HepG2 (cell line): ENCODE data around the gene FAM174C. TPM values are rescaled to one million over a fixed set of nuclear protein-coding genes. Genes with fewer than 3 reads are reported as not detected.

Source experiments
- AKAP8 ChIP-seq: sonication (generic); formaldehyde crosslinking; IDR thresholded peaks from 2 replicates; pipeline ENCODE4 v1.5.1; 2020; ENCODE audit warnings: mild to moderate bottlenecking, missing genetic modification reagents
- ATF7-NPFF ChIP-seq: sonication (generic); formaldehyde crosslinking; IDR thresholded peaks from 2 replicates; pipeline ENCODE4 v1.8.1; 2023; ENCODE audit warnings: mild to moderate bottlenecking, low read depth, missing genetic modification reagents, moderate library complexity
- GLI4 ChIP-seq: sonication (generic); formaldehyde crosslinking; IDR thresholded peaks from 2 replicates; pipeline ENCODE4 v1.5.1; 2020; ENCODE audit warnings: missing genetic modification reagents, mild to moderate bottlenecking, moderate library complexity, borderline replicate concordance
- HDAC2 ChIP-seq: sonication (generic); formaldehyde crosslinking; IDR thresholded peaks from 2 replicates; pipeline ENCODE4 v1.4.0; 2020; ENCODE audit warnings: missing genetic modification reagents
- KDM3A ChIP-seq: IDR thresholded peaks from 2 replicates; pipeline ENCODE4 v1.6.1; 2018; ENCODE audit warnings: low read depth, missing compliant biosample characterization
- MYNN ChIP-seq: sonication (generic); formaldehyde crosslinking; IDR thresholded peaks from 2 replicates; pipeline ENCODE4 v1.4.0; 2020; ENCODE audit warnings: mild to moderate bottlenecking, low read depth, missing genetic modification reagents
- NFRKB ChIP-seq: fragments of 450-650 bp; IDR thresholded peaks from 2 replicates; pipeline ENCODE4 v1.6.1; 2017
- PHF20 ChIP-seq: sonication (generic); formaldehyde crosslinking; IDR thresholded peaks from 2 replicates; pipeline ENCODE4 v1.5.0; 2020; ENCODE audit warnings: mild to moderate bottlenecking, missing genetic modification reagents
- SIN3B ChIP-seq: fragments of 150-350 bp; IDR thresholded peaks from 2 replicates; pipeline ENCODE4 v1.6.1; 2014; ENCODE audit warnings: low read length
- ZNF143 ChIP-seq: sonication (generic); formaldehyde crosslinking; IDR thresholded peaks from 2 replicates; pipeline ENCODE4 v1.4.0; 2020; ENCODE audit warnings: missing genetic modification reagents
- ZNF234 ChIP-seq: sonication (generic); formaldehyde crosslinking; conservative IDR thresholded peaks from 2 replicates; pipeline ENCODE4 v1.5.1; 2020; ENCODE audit warnings: mild to moderate bottlenecking, missing genetic modification reagents
- ZNF350 ChIP-seq: sonication (generic); formaldehyde crosslinking; IDR thresholded peaks from 2 replicates; pipeline ENCODE4 v1.4.0; 2020; ENCODE audit warnings: mild to moderate bottlenecking, low read depth, missing genetic modification reagents, borderline replicate concordance
- ZNF501 ChIP-seq: sonication (generic); formaldehyde crosslinking; IDR thresholded peaks from 2 replicates; pipeline ENCODE4 v1.5.1; 2020; ENCODE audit warnings: mild to moderate bottlenecking, moderate library complexity, missing genetic modification reagents
- ZNF549 ChIP-seq: sonication (generic); formaldehyde crosslinking; IDR thresholded peaks from 2 replicates; pipeline ENCODE4 v1.5.0; 2020; ENCODE audit warnings: missing genetic modification reagents
- ZNF616 ChIP-seq: sonication (generic); formaldehyde crosslinking; IDR thresholded peaks from 2 replicates; pipeline ENCODE4 v1.5.0; 2020; ENCODE audit warnings: low read depth, mild to moderate bottlenecking, missing genetic modification reagents
- ZNF75D ChIP-seq: sonication (generic); formaldehyde crosslinking; IDR thresholded peaks from 2 replicates; pipeline ENCODE4 v1.8.1; 2023; ENCODE audit warnings: missing genetic modification reagents, mild to moderate bottlenecking, borderline replicate concordance
- ZNF781 ChIP-seq: sonication (generic); formaldehyde crosslinking; IDR thresholded peaks from 2 replicates; pipeline ENCODE4 v1.5.1; 2020; ENCODE audit warnings: borderline replicate concordance, mild to moderate bottlenecking, missing genetic modification reagents; ENCODE audit errors: not compliant biosample characterization
- ZNF788 ChIP-seq: sonication (generic); formaldehyde crosslinking; IDR thresholded peaks from 2 replicates; pipeline ENCODE4 v1.5.0; 2020; ENCODE audit warnings: mild to moderate bottlenecking, missing genetic modification reagents, borderline replicate concordance
- ZNF816 ChIP-seq: sonication (generic); formaldehyde crosslinking; IDR thresholded peaks from 2 replicates; pipeline ENCODE4 v1.8.0; 2022; ENCODE audit warnings: missing genetic modification reagents, mild to moderate bottlenecking, borderline replicate concordance
- polyA plus RNA-seq, 8 experiments: library from polyadenylated mRNA; depleted of rRNA in 3 of 8; stranded (reverse) in 7 of 8; unstranded in 1 of 8; fragments of >200 nt; fragmentation: Illumina TruSeq in 4 of 8; extraction: Trizol in 4 of 8; gene quantifications; 2 replicates each; pipeline versions ENCODE4 v1.2.1 to v1.2.3, GENCODE V29; 2011 to 2016; ENCODE audit warnings: low read depth in 4 of 8, missing spikeins in 1 of 8, mixed read lengths in 1 of 8; ENCODE audit not compliant: insufficient read depth in 1 of 8
- total RNA-seq, 5 experiments: library from RNA; depleted of rRNA; stranded (reverse); fragments of >200 nt; fragmentation: Illumina TruSeq; extraction: Trizol; gene quantifications; 2 replicates each; pipeline ENCODE4 v1.2.3, GENCODE V29; 2016; ENCODE audit warnings: low read depth in 1 of 5
- TF ChIP-seq, protein P1 (sequence below): sonication (generic); formaldehyde crosslinking; IDR thresholded peaks from 2 replicates; pipeline ENCODE4 v1.4.0; 2020; ENCODE audit warnings: mild to moderate bottlenecking, missing genetic modification reagents
- TF ChIP-seq, protein P2 (sequence below): sonication (generic); formaldehyde crosslinking; IDR thresholded peaks from 2 replicates; pipeline ENCODE4 v1.4.0; 2020; ENCODE audit warnings: mild to moderate bottlenecking, missing genetic modification reagents
- TF ChIP-seq, protein P3 (sequence below), 2 experiments: sonication (generic) in 1 of 2; formaldehyde crosslinking in 1 of 2; IDR thresholded peaks; 2 replicates each; pipeline versions ENCODE4 v1.5.1 to v1.6.1; 2011 to 2020; ENCODE audit warnings: borderline replicate concordance in 1 of 2, low read depth in 1 of 2, low read length in 1 of 2, mild to moderate bottlenecking in 1 of 2, missing genetic modification reagents in 1 of 2, moderate library complexity in 1 of 2
- TF ChIP-seq, protein P4 (sequence below): IDR thresholded peaks from 2 replicates; pipeline ENCODE4 v1.6.1; 2016; ENCODE audit warnings: missing compliant biosample characterization, missing genetic modification reagents, borderline replicate concordance
- TF ChIP-seq, protein P5 (sequence below): sonication (generic); formaldehyde crosslinking; IDR thresholded peaks from 2 replicates; pipeline ENCODE4 v1.8.0; 2022; ENCODE audit warnings: low read depth, missing genetic modification reagents

Gene FAM174C
- total and polyA plus RNA-seq, 2 of the 13 experiments (the other 11 are each of a cell fraction or from before 2014, with no cell fraction given): 19.5 to 31.3 TPM

DNA sequence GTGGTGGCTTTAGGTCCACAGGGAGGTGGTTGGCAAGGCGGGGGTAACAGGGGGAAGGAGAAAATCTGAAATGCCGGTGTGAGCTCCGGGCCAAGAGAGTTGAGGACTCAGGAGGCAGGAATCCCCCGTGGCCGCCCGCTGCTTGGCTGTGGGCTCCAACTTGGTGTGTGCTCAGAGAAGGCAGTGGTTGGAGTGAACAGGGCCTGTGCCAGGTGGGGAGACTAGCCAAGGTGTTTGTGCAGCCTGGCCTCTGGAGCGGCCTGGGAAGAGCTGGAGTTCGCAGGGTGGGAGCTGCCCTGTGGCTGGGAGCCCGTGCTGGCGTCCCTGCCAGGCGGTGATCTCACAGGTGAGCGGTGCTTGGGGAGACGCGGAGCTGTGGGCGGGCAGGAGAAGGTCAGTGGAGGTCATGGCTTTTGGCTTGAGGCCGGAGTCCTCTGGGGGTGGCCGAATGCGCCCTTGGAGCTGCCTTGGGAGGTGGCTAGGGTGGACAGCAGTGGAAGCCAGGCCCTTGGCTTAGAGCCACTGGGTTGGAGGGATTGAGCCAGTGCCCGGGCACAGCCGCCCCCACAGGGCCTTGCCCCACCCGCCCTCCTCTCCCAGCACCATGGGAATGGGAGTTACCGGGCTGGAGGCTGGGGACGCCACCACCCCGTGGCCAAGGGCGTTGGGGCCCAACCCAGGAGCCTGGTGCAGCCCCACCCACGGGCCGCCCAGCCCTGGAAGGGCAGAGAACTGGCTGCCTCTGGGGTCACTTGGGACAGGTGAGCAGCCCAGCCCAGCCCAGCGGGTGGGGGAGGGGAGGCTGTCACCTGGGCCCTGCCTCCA, 13.3 kb upstream of the FAM174C start (continued):
- TF ChIP-seq ZNF549 (CRISPR knock-in tag): no peak
- TF ChIP-seq ZNF75D (CRISPR knock-in tag): no peak
- no peak for TF ChIP-seq MYNN (CRISPR knock-in tag)
- no peak for TF ChIP-seq SIN3B
- TF ChIP-seq ZNF788: peak; percentile 28; the same call in 1 of the 2 replicates
- peak; percentile 28; the same call in 1 of the 2 replicates for TF ChIP-seq PHF20
- TF ChIP-seq, protein P1, sequence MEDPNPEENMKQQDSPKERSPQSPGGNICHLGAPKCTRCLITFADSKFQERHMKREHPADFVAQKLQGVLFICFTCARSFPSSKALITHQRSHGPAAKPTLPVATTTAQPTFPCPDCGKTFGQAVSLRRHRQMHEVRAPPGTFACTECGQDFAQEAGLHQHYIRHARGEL: no peak
- TF ChIP-seq HDAC2 (CRISPR knock-in tag): peak; percentile 21; the same call in 1 of the 2 replicates
- TF ChIP-seq, protein P2, sequence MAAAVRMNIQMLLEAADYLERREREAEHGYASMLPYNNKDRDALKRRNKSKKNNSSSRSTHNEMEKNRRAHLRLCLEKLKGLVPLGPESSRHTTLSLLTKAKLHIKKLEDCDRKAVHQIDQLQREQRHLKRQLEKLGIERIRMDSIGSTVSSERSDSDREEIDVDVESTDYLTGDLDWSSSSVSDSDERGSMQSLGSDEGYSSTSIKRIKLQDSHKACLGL (CRISPR knock-in tag): no peak
- TF ChIP-seq, protein P3, sequence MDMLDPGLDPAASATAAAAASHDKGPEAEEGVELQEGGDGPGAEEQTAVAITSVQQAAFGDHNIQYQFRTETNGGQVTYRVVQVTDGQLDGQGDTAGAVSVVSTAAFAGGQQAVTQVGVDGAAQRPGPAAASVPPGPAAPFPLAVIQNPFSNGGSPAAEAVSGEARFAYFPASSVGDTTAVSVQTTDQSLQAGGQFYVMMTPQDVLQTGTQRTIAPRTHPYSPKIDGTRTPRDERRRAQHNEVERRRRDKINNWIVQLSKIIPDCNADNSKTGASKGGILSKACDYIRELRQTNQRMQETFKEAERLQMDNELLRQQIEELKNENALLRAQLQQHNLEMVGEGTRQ (IDR thresholded peaks at IDR 0.05; ENCODE audit: low read depth, low read length): no peak
- TF ChIP-seq, protein P3 (CRISPR knock-in tag; IDR thresholded peaks at IDR 0.05; ENCODE audit: borderline replicate concordance): no peak
- 0 out of 2 replicates have a peak, but pooled peaks have one; percentile 24 for TF ChIP-seq AKAP8 (CRISPR knock-in tag)
- TF ChIP-seq ZNF616 (CRISPR knock-in tag): no peak; the same call in 1 of the 2 replicates
- no peak; the same call in 1 of the 2 replicates for TF ChIP-seq ZNF143 (CRISPR knock-in tag)
- no peak for TF ChIP-seq GLI4
- no peak; the same call in 1 of the 2 replicates for TF ChIP-seq KDM3A (CRISPR knock-in tag)
- no peak; the same call in 1 of the 2 replicates for TF ChIP-seq ZNF350 (CRISPR knock-in tag)
- TF ChIP-seq, protein P4, sequence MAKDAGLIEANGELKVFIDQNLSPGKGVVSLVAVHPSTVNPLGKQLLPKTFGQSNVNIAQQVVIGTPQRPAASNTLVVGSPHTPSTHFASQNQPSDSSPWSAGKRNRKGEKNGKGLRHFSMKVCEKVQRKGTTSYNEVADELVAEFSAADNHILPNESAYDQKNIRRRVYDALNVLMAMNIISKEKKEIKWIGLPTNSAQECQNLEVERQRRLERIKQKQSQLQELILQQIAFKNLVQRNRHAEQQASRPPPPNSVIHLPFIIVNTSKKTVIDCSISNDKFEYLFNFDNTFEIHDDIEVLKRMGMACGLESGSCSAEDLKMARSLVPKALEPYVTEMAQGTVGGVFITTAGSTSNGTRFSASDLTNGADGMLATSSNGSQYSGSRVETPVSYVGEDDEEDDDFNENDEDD: no peak; the same call in 1 of the 2 replicates
- TF ChIP-seq, protein P5, sequence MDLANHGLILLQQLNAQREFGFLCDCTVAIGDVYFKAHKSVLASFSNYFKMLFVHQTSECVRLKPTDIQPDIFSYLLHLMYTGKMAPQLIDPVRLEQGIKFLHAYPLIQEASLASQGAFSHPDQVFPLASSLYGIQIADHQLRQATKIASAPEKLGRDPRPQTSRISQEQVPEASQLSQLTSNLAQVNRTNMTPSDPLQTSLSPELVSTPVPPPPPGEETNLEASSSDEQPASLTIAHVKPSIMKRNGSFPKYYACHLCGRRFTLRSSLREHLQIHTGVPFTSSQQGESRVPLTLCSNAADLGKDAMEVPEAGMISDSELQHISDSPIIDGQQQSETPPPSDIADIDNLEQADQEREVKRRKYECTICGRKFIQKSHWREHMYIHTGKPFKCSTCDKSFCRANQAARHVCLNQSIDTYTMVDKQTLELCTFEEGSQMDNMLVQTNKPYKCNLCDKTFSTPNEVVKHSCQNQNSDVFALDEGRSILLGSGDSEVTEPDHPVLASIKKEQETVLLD (CRISPR knock-in tag): no peak
- TF ChIP-seq ZNF781 (CRISPR knock-in tag): no peak
- TF ChIP-seq ZNF501: no peak; the same call in 1 of the 2 replicates
- no peak for TF ChIP-seq ZNF816 (CRISPR knock-in tag)
- TF ChIP-seq NFRKB: no peak
- TF ChIP-seq ATF7-NPFF: no peak
- no peak for TF ChIP-seq ZNF234 (CRISPR knock-in tag)
